B cell (primary cell): ENCODE data around the gene ASB11. TPM values are rescaled to one million over a fixed set of nuclear protein-coding genes. Genes with fewer than 3 reads are reported as not detected.

Source experiments
- ATAC-seq: fragments of 200-7000 bp; cut with Tn5 transposase; one replicate; pipeline ENCODE4 v1.10.0; 2021; ENCODE audit warnings: low read depth, mild to moderate bottlenecking, moderate number of reproducible peaks, moderate library complexity
- CTCF ChIA-PET: fragments of 350-600 bp; sonication (Branson Sonifier 250); formaldehyde crosslinking; loops from one replicate; lab custom pipeline; 2021; ENCODE audit warnings: antibody characterized with exemption, inconsistent platforms; lab: Charles Lee
- POLR2A ChIA-PET: fragments of 350-600 bp; sonication (Branson Sonifier 250); formaldehyde crosslinking; loops from one replicate; lab custom pipeline; 2021; ENCODE audit warnings: antibody characterized with exemption; lab: Charles Lee
- DNase-seq: peaks from one replicate; pipeline ENCODE4 v3.0.0; 2013
- H2AFZ ChIP-seq: 2 replicates; pipeline ENCODE4 v1.6.1; 2012; ENCODE audit warnings: mild to moderate bottlenecking, low read depth, low read length; ENCODE audit not compliant: insufficient read depth, poor library complexity, severe bottlenecking
- H3K27ac ChIP-seq, 2 donors: 1 replicate in 1 of 2; 2 replicates in 1 of 2; pipeline ENCODE4 v1.5.1; 2012 to 2013; ENCODE audit warnings: low read length in 2 of 2, mild to moderate bottlenecking in 2 of 2, moderate library complexity in 1 of 2
- H3K27me3 ChIP-seq, 4 experiments: fragments of 200-600 bp in 1 of 4; sonication (generic) in 1 of 4; replicated peaks in 1 of 4; 1 replicate in 2 of 4; 2 replicates in 2 of 4; pipeline versions ENCODE4 v1.6.1 to v1.7.0; 2013 to 2016; ENCODE audit warnings: low read length in 3 of 4, mild to moderate bottlenecking in 2 of 4, mixed read lengths in 1 of 4, moderate library complexity in 1 of 4; ENCODE audit not compliant: insufficient read depth in 4 of 4, control insufficient read depth in 3 of 4; ENCODE audit errors: control extremely low read depth in 1 of 4
- H3K36me3 ChIP-seq, 2 experiments: replicated peaks in 1 of 2; 1 replicate in 1 of 2; 2 replicates in 1 of 2; pipeline versions ENCODE4 v1.6.1 to v1.7.1; 2013; ENCODE audit warnings: low read length in 1 of 2; ENCODE audit not compliant: insufficient read depth in 2 of 2, control insufficient read depth in 1 of 2; ENCODE audit errors: control extremely low read depth in 1 of 2, extremely low read depth in 1 of 2
- H3K4me1 ChIP-seq, 2 donors: fragments of 200-600 bp in 1 of 2; sonication (generic) in 1 of 2; 1 replicate in 1 of 2; 2 replicates in 1 of 2; pipeline versions ENCODE4 v1.5.1 to v1.6.1; 2013 to 2017; ENCODE audit warnings: low read length in 2 of 2; ENCODE audit not compliant: control insufficient read depth in 2 of 2, insufficient read depth in 2 of 2
- H3K4me2 ChIP-seq: replicated peaks from 2 replicates; pipeline ENCODE3; 2012; ENCODE audit warnings: mild to moderate bottlenecking, low read depth, low read length; ENCODE audit not compliant: poor library complexity, severe bottlenecking
- H3K4me3 ChIP-seq, 5 experiments: fragments of 200-600 bp in 1 of 5; sonication (generic) in 1 of 5; 1 replicate in 3 of 5; 2 replicates in 2 of 5; pipeline versions ENCODE4 v1.5.1 to v1.7.0; 2011 to 2016; ENCODE audit warnings: low read length in 4 of 5, mild to moderate bottlenecking in 4 of 5, low read depth in 2 of 5, control low read depth in 1 of 5, moderate library complexity in 1 of 5; ENCODE audit not compliant: insufficient read depth in 1 of 5; ENCODE audit errors: control extremely low read depth in 1 of 5, extremely low read depth in 1 of 5
- H3K79me2 ChIP-seq: fragments of 200-600 bp; sonication (generic); one replicate; pipeline ENCODE4 v1.6.0; 2016; ENCODE audit warnings: low read length; ENCODE audit not compliant: control insufficient read depth, insufficient read depth
- H3K9ac ChIP-seq: fragments of 200-600 bp; sonication (generic); 2 replicates; pipeline ENCODE4 v1.6.1; 2017; ENCODE audit warnings: mild to moderate bottlenecking, low read length, moderate library complexity
- H3K9me3 ChIP-seq, 3 donors: one replicate each; pipeline versions ENCODE4 v1.6.1 to v1.7.1; 2013; ENCODE audit warnings: low read length in 2 of 3; ENCODE audit not compliant: control insufficient read depth in 2 of 3, insufficient read depth in 1 of 3; ENCODE audit errors: control extremely low read depth in 1 of 3
- H4K20me1 ChIP-seq: 2 replicates; pipeline ENCODE4 v1.6.0; 2012; ENCODE audit warnings: mild to moderate bottlenecking, low read length; ENCODE audit not compliant: insufficient read depth, control insufficient read depth, poor library complexity, severe bottlenecking
- H3K27ac Mint-ChIP-seq: one replicate; pipeline ENCODE4 v1.8.0; 2021; ENCODE audit warnings: mixed read lengths
- H3K27me3 Mint-ChIP-seq: one replicate; pipeline ENCODE4 v1.8.0; 2021; ENCODE audit warnings: mixed read lengths
- H3K4me1 Mint-ChIP-seq: one replicate; pipeline ENCODE4 v1.8.0; 2021; ENCODE audit warnings: mixed read lengths
- H3K4me3 Mint-ChIP-seq: one replicate; pipeline ENCODE4 v1.8.0; 2021; ENCODE audit warnings: mixed read lengths
- H3K9me3 Mint-ChIP-seq: one replicate; pipeline ENCODE4 v1.8.0; 2022; ENCODE audit warnings: mixed read lengths; ENCODE audit not compliant: insufficient read depth
- EZH2 ChIP-seq: IDR thresholded peaks from 2 replicates; pipeline ENCODE4 v1.6.1; 2012; ENCODE audit warnings: borderline replicate concordance, low read depth, mild to moderate bottlenecking, moderate library complexity, low read length; ENCODE audit not compliant: insufficient read depth, poor library complexity, severe bottlenecking
- WGBS: methylation state at CpG from one replicate; pipeline ENCODE4 v1.1.5; 2013; ENCODE audit warnings: missing lambda C conversion rate; ENCODE audit not compliant: insufficient coverage; 5-methylcytosine and 5-hydroxymethylcytosine counted together
- intact Hi-C: fragments of 100-400 bp; cut with micrococcal nuclease; formaldehyde crosslinking; loops from one replicate; pipeline ENCODE4 v1.10.0; 2022
- polyA plus RNA-seq: library from polyadenylated mRNA; depleted of rRNA; stranded (reverse); fragments of >200 nt; gene quantifications from 2 replicates; pipeline ENCODE4 v1.2.3, GENCODE V29; 2012
- total RNA-seq, 2 donors: library from RNA; stranded (reverse); fragments of 120-200 nt in 1 of 2; gene quantifications; 1 replicate in 1 of 2; 2 replicates in 1 of 2; pipeline versions ENCODE4 v1.2.3 to v1.2.4, GENCODE V29; 2013 to 2022
- TF ChIP-seq, protein P1 (sequence below): fragments of 200-600 bp; IDR thresholded peaks from one replicate; pipeline ENCODE4 v1.8.0; 2022; ENCODE audit warnings: antibody characterized with exemption, mild to moderate bottlenecking

Gene ASB11
- total and polyA plus RNA-seq, 2 donors (not counting 1 experiment from before 2014, with no cell fraction given): not detected

DNA sequence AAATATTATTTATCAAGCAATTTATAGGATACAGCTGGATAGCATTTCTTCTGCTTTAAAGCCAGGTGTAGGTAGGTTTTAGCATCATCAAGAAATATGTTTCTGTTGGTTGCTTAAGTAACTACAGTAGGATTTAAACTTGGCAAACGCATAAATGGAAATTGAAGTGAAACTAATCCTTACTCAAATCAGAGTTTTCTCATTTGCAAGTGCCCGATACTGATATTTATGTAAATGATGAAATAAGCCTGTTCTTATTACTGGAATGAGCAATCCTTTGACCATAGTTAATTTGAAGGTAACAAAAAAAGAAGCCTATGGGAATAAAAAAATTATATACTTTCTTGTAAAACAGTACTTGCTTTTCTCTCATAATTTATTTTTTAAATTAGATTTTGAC, 43.1 kb upstream of the ASB11 start:
- no peaks in the 10 kb centered on the region for H3K27me3 Mint-ChIP-seq
- no peaks in the 10 kb centered on the region for H3K9me3 ChIP-seq
- WGBS: no CpG with 5 or more reads among the region's 2 CpGs
- H3K9me3 Mint-ChIP-seq: peaks cover 3% of the 10 kb centered on the region
- POLR2A ChIA-PET: no interaction called here
- DNase-seq (no peak), ATAC-seq (no peak)
- no peak overlapping the region for H2AFZ ChIP-seq
- no peak overlapping the region for H3K4me3 ChIP-seq
- H3K4me3 Mint-ChIP-seq: no peak overlapping the region
- intact Hi-C loops: no loop called here
- H3K79me2 ChIP-seq: no peaks in the 10 kb centered on the region
- no peaks in the 10 kb centered on the region for H3K36me3 ChIP-seq
- no peaks in the 10 kb centered on the region for H3K4me1 Mint-ChIP-seq
- CTCF ChIA-PET: interaction anchor here (0.7 kb wide), 1 partner anchor 14 kb away, joined by 3 read pairs; no protein-coding TSS in a partner anchor
- no peaks in the 10 kb centered on the region for H4K20me1 ChIP-seq
- TF ChIP-seq EZH2: no peak
- TF ChIP-seq, protein P1, sequence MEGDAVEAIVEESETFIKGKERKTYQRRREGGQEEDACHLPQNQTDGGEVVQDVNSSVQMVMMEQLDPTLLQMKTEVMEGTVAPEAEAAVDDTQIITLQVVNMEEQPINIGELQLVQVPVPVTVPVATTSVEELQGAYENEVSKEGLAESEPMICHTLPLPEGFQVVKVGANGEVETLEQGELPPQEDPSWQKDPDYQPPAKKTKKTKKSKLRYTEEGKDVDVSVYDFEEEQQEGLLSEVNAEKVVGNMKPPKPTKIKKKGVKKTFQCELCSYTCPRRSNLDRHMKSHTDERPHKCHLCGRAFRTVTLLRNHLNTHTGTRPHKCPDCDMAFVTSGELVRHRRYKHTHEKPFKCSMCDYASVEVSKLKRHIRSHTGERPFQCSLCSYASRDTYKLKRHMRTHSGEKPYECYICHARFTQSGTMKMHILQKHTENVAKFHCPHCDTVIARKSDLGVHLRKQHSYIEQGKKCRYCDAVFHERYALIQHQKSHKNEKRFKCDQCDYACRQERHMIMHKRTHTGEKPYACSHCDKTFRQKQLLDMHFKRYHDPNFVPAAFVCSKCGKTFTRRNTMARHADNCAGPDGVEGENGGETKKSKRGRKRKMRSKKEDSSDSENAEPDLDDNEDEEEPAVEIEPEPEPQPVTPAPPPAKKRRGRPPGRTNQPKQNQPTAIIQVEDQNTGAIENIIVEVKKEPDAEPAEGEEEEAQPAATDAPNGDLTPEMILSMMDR: no peak
- H3K4me1 ChIP-seq: no peaks in the 10 kb centered on the region
- no peak overlapping the region for H3K27ac Mint-ChIP-seq
- H3K9ac ChIP-seq: no peak overlapping the region
- peaks cover 0 to 3% (median 1%) of the 10 kb centered on the region in 4 experiments for H3K27me3 ChIP-seq
- no peak overlapping the region for H3K4me2 ChIP-seq
- no peak overlapping the region for H3K27ac ChIP-seq

DNA sequence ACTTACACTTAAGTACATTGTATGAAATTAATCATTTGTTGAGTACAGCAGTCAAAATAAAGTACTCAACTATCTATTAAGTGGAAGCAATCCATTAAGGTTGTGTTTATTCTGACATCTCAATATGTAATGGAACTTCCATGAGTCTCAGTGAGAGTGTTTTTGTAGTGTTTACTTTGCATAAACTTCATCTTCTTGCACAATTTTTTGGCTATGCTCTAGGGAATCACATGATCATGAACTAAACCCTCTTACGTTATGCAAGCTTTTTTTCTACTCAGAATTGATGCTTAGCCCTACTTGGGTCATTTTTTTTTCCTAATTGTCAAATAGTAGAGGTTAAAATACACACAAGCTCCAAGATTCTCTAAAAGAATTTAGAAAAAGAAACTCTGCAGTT, 41.0 kb upstream of the ASB11 start:
- H3K27me3 Mint-ChIP-seq: no peaks in the 10 kb centered on the region
- H3K9me3 ChIP-seq: no peaks in the 10 kb centered on the region
- H3K4me3 Mint-ChIP-seq: no peak overlapping the region
- no peaks in the 10 kb centered on the region for H3K36me3 ChIP-seq
- no peak overlapping the region for H3K9ac ChIP-seq
- peaks cover 3% of the 10 kb centered on the region for H3K9me3 Mint-ChIP-seq
- intact Hi-C loops: no loop called here
- ATAC-seq: no peak
- ChIA-PET POLR2A (no interaction called here), CTCF (no interaction called here)
- no peak for DNase-seq
- no peak overlapping the region for H3K4me2 ChIP-seq
- H3K79me2 ChIP-seq: no peaks in the 10 kb centered on the region
- TF ChIP-seq, protein P1: no peak
- no peak for TF ChIP-seq EZH2
- H3K4me1 ChIP-seq: no peaks in the 10 kb centered on the region
- H4K20me1 ChIP-seq: no peaks in the 10 kb centered on the region
- H3K27me3 ChIP-seq: peaks cover 0 to 3% (median 1%) of the 10 kb centered on the region in 4 experiments
- H3K27ac ChIP-seq: no peak overlapping the region
- no peaks in the 10 kb centered on the region for H3K4me1 Mint-ChIP-seq
- no peak overlapping the region for H3K27ac Mint-ChIP-seq
- H3K4me3 ChIP-seq: no peak overlapping the region
- H2AFZ ChIP-seq: no peak overlapping the region
- no CpG with 5 or more reads among the region's 1 CpG for WGBS
